ENCODE data around the gene MYO1D. TPM values are rescaled to one million over a fixed set of nuclear protein-coding genes. Genes with fewer than 3 reads are reported as not detected.

Gene MYO1D
- total and polyA plus RNA-seq, 2 donors (not counting 3 experiments of a cell fraction or from before 2014, with no cell fraction given): 37.8 to 85.5 TPM

DNA sequence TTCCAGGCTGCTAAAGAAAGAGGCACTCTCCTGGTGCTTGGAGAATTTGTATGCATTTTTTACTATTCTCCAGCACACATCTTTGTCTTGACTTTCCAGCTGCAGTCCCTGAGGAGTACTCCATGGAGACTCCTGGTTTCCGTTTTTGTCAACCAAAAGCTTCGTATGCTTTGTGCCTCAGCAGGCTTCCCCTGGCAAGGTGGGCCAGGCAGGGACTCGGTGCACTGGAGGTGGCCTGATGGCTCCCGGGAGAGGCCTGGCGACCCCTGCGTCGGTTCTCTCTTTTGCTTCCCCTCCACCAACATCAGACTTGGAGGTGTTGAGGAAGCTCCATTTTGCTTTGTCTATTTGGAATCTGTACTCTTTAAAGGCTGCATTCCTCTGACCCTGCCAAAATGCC lies 366.5 kb downstream of the MYO1D start:
- intact Hi-C loops (cut with micrococcal nuclease): no loop called here
- Histone ChIP-seq H3K79me2 (ENCODE audit: control insufficient read depth, insufficient read depth, low read length) (no peaks in the 10 kb centered on the region), H3K4me1 (ENCODE audit: control insufficient read depth, extremely low read depth, insufficient read depth, low read length) (no peaks in the 10 kb centered on the region), H3K27ac (ENCODE audit: insufficient read depth, low read depth, low read length) (no peak overlapping the region), H3K4me2 (ENCODE audit: insufficient read depth, low read length) (no peak overlapping the region), H2AFZ (ENCODE audit: low read depth, low read length) (no peak overlapping the region), H3K9ac (replicated peaks; ENCODE audit: extremely low read depth, insufficient read depth, low read length) (no peak overlapping the region), H3K4me3 (replicated peaks in 1 of 3; ENCODE audit: insufficient read depth in 1 of 3, low read depth in 1 of 3, low read length in 3 of 3) (no peak overlapping the region), H4K20me1 (replicated peaks; ENCODE audit: control insufficient read depth, extremely low read depth, insufficient read depth, low read length) (no peaks in the 10 kb centered on the region), H3K9me1 (replicated peaks; ENCODE audit: control insufficient read depth, extremely low read depth, insufficient read depth, low read length) (no peaks in the 10 kb centered on the region), H3K9me3 (replicated peaks; ENCODE audit: control insufficient read depth, insufficient read depth, low read length) (no peaks in the 10 kb centered on the region), H3K36me3 (ENCODE audit: control insufficient read depth in 2 of 2, extremely low read depth in 1 of 2, insufficient read depth in 2 of 2, low read length in 2 of 2) (no peaks in the 10 kb centered on the region), H3K27me3 (ENCODE audit: control insufficient read depth in 2 of 2, insufficient read depth in 2 of 2, low read length in 2 of 2) (no peaks in the 10 kb centered on the region)
- no TSS peak for BruUV-seq (replicated peaks)
- FAIRE-seq (no peak), DNase-seq (ENCODE audit: low read depth, low spot score) (no peak)
- dilution Hi-C loops (cut with MboI; ENCODE audit: extremely low pct_ligation_motif_present, low sequenced_read_pairs): no loop called here
- ChIA-PET POLR2A (interaction anchor here (0.7 kb wide), 1 partner anchor 13 kb away, joined by 5 read pairs; no protein-coding TSS in a partner anchor), CTCF (interaction anchor here (0.9 kb wide), 1 partner anchor 49 kb away, joined by 3 read pairs; no protein-coding TSS in a partner anchor)
- TF ChIP-seq MYC (IDR thresholded peaks at IDR 0.05; ENCODE audit: low read depth, low read length): no peak
- TF ChIP-seq, protein P1, sequence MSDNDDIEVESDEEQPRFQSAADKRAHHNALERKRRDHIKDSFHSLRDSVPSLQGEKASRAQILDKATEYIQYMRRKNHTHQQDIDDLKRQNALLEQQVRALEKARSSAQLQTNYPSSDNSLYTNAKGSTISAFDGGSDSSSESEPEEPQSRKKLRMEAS (IDR thresholded peaks at IDR 0.05; ENCODE audit: insufficient read depth, insufficient read length): no peak
- TF ChIP-seq FOS (IDR thresholded peaks at IDR 0.05; ENCODE audit: borderline replicate concordance, insufficient read depth, low read length): no peak
- TF ChIP-seq JUN (IDR thresholded peaks at IDR 0.05; ENCODE audit: borderline replicate concordance, insufficient read depth, insufficient read length, low read depth): no peak
- no peak for TF ChIP-seq EZH2 (IDR thresholded peaks at IDR 0.05; ENCODE audit: borderline replicate concordance, low read depth, low read length, severe bottlenecking)
- TF ChIP-seq CTCF (IDR thresholded peaks at IDR 0.05; ENCODE audit: extremely low read depth in 1 of 2, insufficient read depth in 1 of 2, low read depth in 1 of 2, low read length in 2 of 2): no peak
- TF ChIP-seq POLR2AphosphoS5 (IDR thresholded peaks at IDR 0.05; ENCODE audit: insufficient read depth, low read depth, low read length): no peak
- TF ChIP-seq GATA2 (IDR thresholded peaks at IDR 0.05; ENCODE audit: insufficient read depth, insufficient read length, low read depth, low read length): no peak
- TF ChIP-seq POLR2A (IDR thresholded peaks at IDR 0.05; ENCODE audit: low read depth, low read length): no peak
